ENCODE data around the gene MAGI2. TPM values are rescaled to one million over a fixed set of nuclear protein-coding genes. Genes with fewer than 3 reads are reported as not detected.

MAGI2 gene
- total and polyA plus RNA-seq, 2 experiments from 2014 or later: 10.4 to 26.4 TPM

GRCh38 chr7:78333530-78334425, 1119.7 kb downstream of the MAGI2 start:
- DNase-seq (ENCODE audit: low spot score) (no peak), ATAC-seq (no peak)
- Mint-ChIP-seq H3K36me3 (ENCODE audit: low read depth) (no peaks in the 10 kb centered on the region), H3K27me3 (ENCODE audit: insufficient read depth, low read depth, poor library complexity) (no peaks in the 10 kb centered on the region), H3K4me1 (no peaks in the 10 kb centered on the region), H3K27ac (peak overlapping the region; percentile 57; the same call in 1 of the 2 replicates), H3K4me3 (no peak overlapping the region), H3K9me3 (no peaks in the 10 kb centered on the region)
- Histone ChIP-seq H3K27me3 (ENCODE audit: insufficient read depth) (no peaks in the 10 kb centered on the region), H2AFZ (no peak overlapping the region), H3K9me2 (ENCODE audit: insufficient read depth) (no peaks in the 10 kb centered on the region), H3K4me2 (no peak overlapping the region), H3K36me3 (ENCODE audit: insufficient read depth) (no peaks in the 10 kb centered on the region), H4K20me1 (replicated peaks; ENCODE audit: insufficient read depth) (no peaks in the 10 kb centered on the region), H3K27ac (ENCODE audit: low read depth) (no peak overlapping the region), H3K4me1 (ENCODE audit: insufficient read depth) (no peaks in the 10 kb centered on the region), H3K79me2 (replicated peaks; ENCODE audit: insufficient read depth) (no peaks in the 10 kb centered on the region), H3F3A (replicated peaks; ENCODE audit: low read depth) (no peaks in the 10 kb centered on the region), H3K4me3 (no peak overlapping the region)
- TF ChIP-seq STAT1 (IDR thresholded peaks at IDR 0.05; ENCODE audit: unreplicated experiment) (no peak), CTCF (conservative IDR thresholded peaks at IDR 0.05; ENCODE audit: low read depth in 2 of 2) (no peak), ETS1 (IDR thresholded peaks at IDR 0.05) (no peak), CREB1 (CRISPR knock-in tag; IDR thresholded peaks at IDR 0.05; ENCODE audit: low read depth) (no peak), NANOG (IDR thresholded peaks at IDR 0.05; ENCODE audit: borderline replicate concordance) (no peak), JUNB (IDR thresholded peaks at IDR 0.05; ENCODE audit: unreplicated experiment) (no peak), ZNF114 (CRISPR knock-in tag; IDR thresholded peaks at IDR 0.05) (no peak), ZNF331 (CRISPR knock-in tag; IDR thresholded peaks at IDR 0.05; ENCODE audit: low read depth) (no peak), EZH2phosphoT487 (IDR thresholded peaks at IDR 0.05; ENCODE audit: unreplicated experiment) (no peak), POLR2AphosphoS5 (IDR thresholded peaks at IDR 0.05; ENCODE audit: low read depth) (no peak), EZH2 (IDR thresholded peaks at IDR 0.05; ENCODE audit: low read depth, unreplicated experiment) (no peak), REST (IDR thresholded peaks at IDR 0.05; ENCODE audit: unreplicated experiment) (no peak)
- TF ChIP-seq, protein P1, sequence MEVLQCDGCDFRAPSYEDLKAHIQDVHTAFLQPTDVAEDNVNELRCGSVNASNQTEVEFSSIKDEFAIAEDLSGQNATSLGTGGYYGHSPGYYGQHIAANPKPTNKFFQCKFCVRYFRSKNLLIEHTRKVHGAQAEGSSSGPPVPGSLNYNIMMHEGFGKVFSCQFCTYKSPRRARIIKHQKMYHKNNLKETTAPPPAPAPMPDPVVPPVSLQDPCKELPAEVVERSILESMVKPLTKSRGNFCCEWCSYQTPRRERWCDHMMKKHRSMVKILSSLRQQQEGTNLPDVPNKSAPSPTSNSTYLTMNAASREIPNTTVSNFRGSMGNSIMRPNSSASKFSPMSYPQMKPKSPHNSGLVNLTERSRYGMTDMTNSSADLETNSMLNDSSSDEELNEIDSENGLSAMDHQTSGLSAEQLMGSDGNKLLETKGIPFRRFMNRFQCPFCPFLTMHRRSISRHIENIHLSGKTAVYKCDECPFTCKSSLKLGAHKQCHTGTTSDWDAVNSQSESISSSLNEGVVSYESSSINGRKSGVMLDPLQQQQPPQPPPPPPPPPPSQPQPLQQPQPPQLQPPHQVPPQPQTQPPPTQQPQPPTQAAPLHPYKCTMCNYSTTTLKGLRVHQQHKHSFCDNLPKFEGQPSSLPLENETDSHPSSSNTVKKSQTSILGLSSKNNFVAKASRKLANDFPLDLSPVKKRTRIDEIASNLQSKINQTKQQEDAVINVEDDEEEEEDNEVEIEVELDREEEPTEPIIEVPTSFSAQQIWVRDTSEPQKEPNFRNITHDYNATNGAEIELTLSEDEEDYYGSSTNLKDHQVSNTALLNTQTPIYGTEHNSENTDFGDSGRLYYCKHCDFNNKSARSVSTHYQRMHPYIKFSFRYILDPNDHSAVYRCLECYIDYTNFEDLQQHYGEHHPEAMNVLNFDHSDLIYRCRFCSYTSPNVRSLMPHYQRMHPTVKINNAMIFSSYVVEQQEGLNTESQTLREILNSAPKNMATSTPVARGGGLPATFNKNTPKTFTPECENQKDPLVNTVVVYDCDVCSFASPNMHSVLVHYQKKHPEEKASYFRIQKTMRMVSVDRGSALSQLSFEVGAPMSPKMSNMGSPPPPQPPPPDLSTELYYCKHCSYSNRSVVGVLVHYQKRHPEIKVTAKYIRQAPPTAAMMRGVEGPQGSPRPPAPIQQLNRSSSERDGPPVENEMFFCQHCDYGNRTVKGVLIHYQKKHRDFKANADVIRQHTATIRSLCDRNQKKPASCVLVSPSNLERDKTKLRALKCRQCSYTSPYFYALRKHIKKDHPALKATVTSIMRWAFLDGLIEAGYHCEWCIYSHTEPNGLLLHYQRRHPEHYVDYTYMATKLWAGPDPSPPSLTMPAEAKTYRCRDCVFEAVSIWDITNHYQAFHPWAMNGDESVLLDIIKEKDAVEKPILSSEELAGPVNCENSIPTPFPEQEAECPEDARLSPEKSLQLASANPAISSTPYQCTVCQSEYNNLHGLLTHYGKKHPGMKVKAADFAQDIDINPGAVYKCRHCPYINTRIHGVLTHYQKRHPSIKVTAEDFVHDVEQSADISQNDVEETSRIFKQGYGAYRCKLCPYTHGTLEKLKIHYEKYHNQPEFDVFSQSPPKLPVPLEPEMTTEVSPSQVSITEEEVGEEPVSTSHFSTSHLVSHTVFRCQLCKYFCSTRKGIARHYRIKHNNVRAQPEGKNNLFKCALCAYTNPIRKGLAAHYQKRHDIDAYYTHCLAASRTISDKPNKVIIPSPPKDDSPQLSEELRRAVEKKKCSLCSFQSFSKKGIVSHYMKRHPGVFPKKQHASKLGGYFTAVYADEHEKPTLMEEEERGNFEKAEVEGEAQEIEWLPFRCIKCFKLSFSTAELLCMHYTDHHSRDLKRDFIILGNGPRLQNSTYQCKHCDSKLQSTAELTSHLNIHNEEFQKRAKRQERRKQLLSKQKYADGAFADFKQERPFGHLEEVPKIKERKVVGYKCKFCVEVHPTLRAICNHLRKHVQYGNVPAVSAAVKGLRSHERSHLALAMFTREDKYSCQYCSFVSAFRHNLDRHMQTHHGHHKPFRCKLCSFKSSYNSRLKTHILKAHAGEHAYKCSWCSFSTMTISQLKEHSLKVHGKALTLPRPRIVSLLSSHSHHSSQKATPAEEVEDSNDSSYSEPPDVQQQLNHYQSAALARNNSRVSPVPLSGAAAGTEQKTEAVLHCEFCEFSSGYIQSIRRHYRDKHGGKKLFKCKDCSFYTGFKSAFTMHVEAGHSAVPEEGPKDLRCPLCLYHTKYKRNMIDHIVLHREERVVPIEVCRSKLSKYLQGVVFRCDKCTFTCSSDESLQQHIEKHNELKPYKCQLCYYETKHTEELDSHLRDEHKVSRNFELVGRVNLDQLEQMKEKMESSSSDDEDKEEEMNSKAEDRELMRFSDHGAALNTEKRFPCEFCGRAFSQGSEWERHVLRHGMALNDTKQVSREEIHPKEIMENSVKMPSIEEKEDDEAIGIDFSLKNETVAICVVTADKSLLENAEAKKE (CRISPR knock-in tag; IDR thresholded peaks at IDR 0.05): no peak
